ENCODE measurements around the gene CLRN3.

The CLRN3 gene

DNA sequence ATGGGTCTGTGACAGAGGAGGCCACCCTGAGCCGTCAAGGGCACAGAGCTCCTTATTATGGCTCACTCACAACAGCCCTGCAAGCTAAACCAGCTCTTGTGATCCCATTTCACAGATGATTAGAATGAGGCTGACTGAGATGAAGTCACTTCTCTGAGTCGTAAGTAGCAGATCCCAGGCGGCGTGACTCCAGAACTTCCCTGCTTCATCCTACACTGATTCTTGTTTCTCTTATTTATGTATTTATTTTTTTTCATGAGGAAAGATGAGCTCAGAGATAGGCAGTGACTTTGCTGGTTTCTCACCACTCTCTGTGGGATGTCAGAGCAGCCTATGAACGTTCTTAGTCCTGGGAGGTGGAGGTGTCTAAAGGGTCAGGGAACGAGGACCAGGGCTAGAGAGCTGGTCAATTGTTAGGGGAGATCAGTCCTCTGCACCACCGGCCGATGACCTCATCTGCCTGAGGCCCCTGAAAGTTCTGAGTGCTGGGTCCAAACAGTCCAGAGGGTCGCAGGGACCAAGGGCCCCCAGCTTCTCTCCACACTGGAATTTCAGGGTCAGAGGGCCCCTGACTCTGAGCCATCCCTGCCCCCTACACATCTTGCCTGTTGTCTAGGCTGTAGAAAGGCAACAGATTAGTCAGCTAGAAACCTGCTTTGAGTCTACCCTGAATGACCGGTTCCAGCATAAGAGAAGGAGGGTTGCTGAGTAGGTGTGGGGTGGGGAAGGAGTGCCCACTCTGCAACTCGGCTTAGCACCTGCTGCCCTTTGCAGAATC lies 17.9 kb downstream of the CLRN3 start:
- DNase-seq (ENCODE audit: low spot score), result no peak

DNA sequence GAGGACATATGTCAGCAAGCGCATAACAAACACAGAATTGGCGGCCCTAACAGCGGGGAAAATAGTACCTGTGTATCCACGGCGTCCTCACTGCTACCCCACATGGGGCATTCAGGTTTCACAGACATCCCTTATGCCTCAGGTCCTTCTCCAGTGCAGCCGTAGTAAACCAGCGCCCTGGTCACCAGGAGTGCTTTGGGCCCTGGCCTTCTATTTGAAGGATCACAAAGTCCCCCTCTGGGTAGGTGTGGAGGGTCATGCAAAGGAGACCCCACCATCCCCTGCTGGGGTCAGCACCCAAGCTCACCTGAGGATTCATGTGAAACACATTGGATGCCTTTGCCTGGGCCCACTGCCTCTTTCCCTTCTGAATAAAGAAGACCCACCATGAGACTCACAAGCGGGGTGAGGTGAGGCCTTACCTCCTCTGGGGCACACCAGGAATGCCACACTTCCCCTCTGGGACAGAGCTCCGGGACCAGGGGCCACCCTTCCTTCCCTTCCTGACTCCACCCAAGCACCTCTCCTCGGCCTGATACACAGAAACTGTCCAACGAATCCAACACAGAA lies 18.8 kb downstream of the CLRN3 start:
- DNase-seq (ENCODE audit: low spot score), result no peak

DNA sequence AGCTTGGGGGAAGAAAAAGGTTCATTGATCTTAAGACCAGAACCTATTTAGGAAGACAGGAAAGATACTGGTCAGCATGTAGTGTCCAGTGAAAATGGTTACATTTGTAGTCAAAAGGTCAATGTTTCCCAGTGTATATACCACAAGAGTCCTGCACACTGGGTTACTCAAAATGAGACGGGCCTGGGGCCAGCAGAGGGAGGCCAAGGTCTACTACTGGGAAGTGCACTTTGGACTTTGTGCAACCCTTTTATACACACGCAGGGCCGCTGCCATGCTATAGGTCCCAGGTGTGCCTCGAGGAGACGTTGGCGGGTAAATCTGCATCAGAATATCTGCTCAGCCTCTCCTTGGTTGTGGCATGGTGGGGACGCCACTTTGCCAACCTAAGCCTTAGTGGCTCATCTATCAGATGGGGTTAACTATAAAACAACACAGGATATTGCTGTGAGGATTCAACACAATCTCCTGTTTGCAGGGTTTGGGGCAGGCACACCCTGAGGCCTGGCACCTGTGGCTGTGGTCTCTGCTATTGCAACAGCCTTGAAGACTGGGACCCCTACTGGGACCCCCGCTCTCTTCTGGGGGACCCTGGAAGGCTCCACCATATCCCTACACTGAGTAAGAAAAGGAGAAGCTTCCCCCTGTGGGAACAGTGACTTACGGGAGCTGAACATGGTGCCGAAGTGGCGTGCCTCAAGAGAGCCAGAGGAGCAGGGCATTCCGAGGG lies 19.7 kb downstream of the CLRN3 start:
- DNase-seq (ENCODE audit: low spot score), result no peak

DNA sequence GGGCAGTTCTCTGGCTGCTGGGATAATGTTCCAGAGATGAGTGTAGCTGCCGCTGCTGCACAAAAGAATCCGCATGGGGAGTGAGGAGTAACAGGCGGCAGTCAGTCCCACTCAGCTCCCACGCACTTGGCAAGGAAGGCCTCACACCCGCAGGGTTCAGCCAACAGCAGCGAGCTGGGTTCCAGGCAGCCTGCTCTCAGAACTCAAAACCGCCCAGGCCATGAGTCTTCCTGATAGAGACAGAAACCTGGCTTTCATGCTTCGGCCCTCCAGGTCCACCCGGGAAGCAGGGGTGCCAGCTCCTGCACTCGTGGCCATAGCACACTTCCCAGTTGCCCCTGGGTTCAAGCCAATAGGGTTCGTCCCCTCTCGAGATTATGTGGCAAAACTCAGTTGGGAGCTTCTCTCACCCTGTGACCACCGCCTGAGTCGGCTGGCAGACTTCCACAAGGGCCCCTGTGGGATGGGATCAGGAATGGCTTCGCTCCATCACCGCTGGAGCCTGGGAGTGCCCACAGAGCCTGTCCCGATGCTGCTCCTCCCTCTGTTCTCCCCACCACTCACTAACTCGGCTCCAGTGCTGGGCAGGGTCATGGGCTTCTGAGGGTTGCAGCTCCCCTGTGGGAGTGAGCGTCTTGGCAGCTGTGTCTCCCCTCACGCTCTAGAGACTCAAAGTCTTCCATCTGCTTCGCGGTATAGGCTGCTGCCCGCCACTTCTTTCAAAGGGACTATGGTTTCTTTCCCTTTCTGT lies 20.6 kb downstream of the CLRN3 start:
- DNase-seq (ENCODE audit: low spot score), result no peak

DNA sequence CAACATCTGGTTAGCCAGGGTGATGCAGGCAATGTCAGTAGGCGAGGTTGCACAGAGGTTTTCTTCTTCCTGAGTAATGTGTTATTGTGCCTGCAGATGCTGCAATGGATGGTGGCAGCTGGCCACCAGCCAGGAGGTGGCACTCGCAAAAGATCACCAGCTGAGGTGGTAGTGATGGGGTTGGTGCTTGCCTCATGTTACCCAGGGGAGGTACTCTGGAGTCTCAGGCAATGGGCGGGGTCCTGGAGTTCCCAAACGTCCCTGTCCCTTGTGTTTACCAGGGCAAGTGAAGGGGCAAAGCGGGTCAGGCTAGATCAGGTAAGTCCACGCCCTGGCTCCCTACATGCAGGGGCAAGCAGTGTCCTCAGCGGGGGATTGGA lies 21.1 kb downstream of the CLRN3 start:
- DNase-seq (ENCODE audit: low spot score), result no peak

DNA sequence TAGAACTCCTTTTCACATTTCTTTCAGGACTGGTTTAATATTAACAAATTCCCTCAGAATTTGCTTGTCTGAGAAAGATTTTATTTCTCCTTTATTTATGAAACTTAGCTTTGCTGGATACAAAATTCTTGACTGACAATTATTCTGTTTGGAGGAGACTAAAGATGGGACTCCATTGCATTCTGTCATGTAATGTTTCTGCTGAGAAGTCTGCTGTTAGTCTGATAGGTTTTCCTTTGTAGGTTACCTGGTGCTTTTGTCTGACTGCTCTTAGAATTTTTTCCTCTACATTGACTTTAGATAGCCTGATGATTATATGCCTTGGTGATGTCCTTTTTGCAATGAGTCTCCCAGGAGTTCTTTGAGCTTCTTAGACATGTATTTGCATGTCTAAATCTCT lies 23.4 kb downstream of the CLRN3 start:
- DNase-seq (ENCODE audit: low spot score), result no peak

DNA sequence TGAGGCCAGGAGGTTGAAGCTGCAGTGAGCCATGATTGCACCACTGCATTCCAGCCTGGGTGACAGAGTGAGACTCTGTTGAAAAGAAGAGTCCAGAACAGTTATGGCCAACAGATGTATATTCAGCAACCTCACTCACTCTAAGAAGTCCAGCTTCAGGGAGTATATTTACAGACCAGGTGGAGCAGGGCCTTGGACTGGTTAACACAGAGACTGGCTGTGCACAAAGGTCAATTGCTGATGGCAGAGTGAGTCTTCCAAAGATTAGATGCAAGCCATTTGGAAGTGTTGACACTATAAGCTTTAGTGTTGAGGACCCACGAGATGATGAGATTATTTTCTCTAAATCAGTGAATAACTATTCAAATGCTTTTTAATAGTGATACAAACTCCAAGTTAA lies 24.9 kb downstream of the CLRN3 start:
- DNase-seq (ENCODE audit: low spot score), result no peak

DNA sequence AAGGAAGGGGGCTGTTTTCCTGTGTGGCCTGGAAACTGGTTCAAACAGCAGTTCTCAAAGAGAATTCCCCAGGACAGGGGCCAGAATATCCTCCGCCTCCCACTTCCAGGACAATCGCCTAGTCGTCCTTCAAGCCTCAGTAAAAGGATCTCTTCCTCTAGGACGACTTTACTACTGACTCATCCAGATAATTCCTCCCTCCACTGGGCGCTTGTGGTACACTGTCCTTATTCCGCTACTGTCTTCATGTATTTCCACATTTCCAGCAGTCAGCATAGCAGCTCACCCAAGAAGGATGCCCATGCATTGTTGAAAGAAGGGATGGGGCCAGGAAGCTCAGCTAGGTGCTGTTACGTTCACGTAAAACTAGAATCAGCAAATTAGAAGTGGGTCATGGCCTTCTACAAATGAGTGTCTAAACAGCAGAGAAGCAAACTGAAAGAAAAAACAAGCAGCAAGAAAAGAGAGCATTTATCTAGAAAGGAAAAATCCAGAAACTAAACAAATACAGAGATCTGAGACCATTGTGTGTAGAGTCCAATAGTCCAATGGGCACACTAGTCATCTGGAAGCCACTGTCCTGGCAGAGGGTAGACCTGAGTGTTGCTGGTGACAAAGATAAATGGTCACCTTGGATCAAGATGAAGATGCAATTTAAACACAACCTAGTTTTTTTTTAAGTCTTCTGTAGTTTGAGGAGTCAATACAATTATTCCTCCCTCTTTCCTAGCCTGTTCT lies 26.3 kb downstream of the CLRN3 start:
- DNase-seq (ENCODE audit: low spot score), result no peak

DNA sequence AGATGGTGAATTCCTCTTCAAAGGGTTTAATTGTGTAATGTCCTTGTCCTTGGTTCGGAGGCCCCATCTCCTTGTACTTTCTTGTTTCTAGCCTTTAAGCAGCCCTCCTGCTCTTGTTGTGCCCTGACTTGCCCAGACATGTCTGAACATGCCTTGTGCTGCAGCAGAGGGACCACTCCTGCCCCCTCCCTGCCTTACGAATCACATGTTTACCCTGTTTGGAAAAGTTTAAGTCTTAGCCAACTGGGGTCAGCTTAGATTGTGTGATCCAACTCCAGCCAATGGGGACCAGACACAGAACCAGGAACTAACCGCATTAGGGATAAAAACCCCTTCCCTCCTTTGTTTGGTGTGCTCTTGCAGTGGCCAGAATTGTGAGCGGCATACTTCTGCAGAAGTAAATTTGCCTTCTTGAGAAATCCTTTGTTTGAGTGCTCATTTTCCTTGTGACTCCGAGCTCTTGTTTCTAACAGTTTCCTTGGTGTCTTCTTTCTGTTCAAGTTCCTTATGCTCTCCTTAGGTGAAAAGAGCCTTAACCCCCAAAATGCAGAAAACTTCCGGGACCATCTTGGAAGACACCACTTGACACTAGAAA lies 29.4 kb downstream of the CLRN3 start:
- DNase-seq (ENCODE audit: low spot score), result no peak

DNA sequence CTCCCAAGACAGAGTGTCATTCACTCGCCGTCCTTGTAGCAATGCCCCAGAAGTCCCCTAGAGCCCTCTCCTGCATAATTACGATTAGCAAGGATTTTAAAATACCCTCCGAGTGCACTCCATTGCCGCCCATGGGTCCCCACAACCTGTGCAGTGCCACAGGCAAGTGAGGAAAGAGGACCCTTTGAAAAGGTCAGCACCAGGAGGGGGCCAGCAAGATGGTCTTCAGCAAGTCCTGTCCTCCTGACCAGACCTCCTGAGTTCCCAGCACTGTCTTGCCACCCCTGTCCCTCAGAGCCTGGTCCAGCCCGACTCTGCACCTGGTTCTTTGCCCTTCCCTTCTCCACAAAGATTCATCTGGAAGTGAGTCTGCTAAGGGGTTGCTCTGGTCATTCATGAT lies 32.1 kb downstream of the CLRN3 start:
- no peak for DNase-seq (ENCODE audit: low spot score)

DNA sequence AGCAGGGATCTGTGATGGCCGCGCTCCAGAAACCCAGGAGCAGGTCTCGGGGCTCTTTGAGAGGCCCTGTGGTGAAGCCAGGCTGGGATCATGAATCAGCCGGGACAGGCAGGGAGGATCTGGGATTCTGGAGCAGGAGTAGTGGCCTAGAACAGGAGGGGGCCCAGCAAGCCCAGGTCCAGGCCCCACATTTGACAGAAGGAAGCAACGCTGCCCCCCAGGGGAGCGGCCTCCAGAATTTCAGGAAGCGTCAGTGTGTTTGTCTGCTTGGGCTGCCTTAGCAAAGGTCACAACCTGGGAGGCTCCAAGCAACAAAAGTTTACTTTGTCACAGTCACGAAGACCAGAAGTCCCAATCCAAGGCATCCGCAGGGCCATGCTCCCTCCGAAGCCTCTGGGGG lies 36.8 kb downstream of the CLRN3 start:
- no peak for DNase-seq (ENCODE audit: low spot score)

DNA sequence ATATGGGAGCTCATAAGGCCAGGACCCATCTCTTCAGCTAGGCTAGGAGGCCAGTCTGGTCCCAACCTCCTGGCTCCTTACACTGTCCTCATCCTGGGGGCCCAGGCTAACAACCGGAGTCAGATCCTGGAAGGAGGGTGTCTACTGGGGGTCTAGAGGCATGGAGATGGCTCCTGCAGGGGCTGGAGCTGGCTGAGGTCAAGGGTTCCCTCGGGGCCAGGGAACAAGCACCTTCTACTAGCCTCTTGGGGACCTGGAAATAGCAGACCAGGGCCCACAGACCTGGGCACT lies 37.2 kb downstream of the CLRN3 start:
- DNase-seq (ENCODE audit: low spot score), result no peak

DNA sequence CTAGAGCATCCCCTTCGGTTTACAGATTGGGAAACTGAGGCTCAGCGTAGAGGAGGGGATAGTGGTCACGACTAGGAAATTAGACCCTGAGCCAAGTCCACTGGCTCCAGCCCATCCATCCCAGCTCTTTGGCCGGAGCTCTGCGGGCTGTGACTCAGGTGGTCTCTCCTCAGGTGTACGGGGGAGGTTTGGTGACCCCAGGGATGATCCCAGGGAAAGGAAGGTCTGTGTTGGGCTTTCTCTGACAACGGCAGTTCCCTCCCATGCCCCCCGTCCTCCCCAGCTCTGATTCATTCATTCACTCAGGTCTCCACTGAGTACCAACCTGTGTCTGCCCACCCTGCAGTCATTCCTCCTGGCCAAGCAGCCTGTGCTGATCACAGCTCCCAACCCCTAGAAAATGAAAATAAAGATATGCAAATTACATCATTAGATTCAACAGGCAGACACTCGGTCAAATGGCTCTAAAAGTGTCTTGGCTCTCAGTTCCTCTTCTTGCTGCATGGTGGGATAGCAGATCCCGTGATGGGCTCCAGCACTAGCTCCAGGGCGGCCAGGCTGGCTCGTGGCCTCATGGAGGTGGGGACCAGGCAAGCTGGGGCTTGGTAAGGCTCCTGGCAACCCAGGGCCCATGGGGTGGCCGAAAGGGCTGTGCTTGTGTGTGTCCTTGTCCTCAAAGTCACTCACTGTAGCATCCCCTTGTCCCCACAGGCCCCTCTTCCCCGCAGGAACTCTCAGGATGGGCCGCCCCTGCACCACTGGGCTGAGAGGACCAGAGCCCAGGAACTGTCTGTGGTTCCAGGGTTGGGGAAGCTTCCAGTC lies 37.8 kb downstream of the CLRN3 start:
- no peak for DNase-seq (ENCODE audit: low spot score)

DNA sequence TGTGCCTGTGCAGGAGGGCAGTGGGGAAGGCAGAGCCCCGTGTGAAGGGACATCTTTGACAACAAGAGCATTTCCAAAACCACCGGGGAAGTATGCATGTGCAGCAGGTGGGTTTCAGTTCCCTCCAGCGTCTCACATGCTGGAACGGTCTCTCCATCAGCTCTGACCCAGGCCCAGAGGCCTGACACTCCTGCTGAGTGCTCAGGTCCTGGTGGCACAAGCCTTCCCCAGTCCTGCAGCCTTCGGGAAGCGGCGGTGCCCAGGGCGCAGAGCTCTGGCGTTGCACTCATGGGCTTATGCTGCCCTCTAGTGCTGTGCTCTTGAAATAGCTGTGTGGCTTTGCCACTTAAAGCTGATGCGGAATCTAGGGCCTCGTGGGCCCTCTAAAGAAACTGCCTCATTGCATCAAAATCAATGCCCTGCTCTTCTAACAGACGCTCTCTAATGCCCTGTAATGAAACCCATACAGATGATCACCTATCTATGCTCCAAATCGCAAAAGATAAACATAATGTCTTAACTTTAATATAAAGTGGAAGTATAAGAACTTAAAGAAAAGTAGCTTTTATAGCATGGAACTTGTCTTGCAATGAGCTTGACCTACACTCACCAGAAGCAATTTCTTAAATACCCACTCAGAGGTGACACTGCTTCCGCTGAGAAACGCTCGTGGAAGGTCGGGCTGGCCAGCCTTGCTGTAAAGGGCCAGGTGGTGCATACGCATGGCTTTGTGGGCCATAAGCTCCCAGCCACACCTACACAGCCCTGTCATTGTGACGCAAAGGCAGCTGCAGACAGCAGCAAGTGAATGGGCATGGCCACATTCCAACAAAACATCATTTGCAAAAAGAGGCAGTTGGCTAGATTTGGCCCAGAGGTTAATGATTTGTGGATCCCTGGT lies 38.6 kb downstream of the CLRN3 start:
- peak; percentile 32 for DNase-seq (ENCODE audit: low spot score)

DNA sequence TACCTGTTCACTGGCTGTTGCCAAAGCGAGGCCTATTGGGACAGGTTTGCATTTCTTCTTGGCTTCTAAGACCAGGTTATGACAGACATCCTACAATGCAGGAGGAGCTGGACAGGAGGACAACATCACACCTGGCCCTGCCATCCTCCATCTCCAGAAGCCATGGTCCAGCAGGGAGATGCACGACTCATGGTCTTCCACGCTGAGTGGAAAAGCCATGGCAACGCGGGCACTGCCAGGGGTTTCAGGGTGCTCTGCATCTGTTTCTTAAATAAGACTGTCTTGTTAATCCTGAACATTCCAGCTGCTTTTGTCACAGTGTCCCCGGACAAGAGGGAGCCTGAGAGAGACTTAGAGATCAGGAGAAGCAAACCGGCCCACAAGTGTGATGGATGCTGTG lies 40.3 kb downstream of the CLRN3 start:
- no peak for DNase-seq (ENCODE audit: low spot score)

DNA sequence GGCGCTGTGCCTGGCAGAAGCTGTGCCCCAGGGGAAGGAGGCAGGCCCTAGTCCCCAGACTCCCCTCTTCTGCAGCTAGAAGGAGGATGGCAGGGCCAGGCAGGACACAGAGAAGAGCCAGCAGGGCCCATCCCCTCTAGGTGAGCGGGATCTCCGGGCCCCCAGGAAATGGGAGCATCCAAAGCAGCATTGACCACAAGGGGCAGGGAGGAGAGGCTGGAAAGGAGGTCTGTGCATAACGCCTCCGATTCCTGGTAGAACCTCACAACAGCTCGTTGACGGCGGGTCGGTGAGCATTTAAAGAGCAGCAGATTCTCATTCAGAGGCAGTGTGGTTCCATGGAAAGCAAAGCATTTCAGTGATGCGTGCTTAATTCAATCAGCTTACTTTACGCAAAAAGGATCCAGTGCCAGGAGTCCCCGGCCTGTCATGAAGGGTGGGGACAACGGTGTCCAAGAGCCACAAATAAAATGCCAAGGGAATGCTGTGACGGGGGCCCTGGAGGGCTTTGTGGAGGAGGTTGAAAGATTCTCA lies 41.0 kb downstream of the CLRN3 start:
- no peak for DNase-seq (ENCODE audit: low spot score)

DNA sequence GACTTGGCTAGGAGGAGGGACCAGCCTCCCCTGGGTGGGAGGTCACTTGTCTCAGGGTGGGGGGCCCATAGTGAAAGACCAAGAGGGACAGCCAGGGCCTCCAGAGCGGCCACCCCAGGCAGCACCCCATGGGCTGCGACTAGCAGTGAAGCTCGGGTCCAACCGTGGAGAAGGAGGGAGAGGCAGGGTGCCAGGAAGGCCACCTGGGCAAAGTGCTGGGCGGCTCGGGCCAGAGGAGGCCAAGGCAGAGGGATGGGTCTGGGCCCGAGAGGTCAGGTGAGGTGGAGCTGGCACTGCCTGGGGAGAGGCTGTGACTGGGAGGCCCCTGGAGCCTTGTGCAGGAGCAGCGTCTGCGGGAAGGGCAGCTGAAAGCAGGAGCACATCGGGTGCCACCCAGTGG lies 41.8 kb downstream of the CLRN3 start:
- no peak for DNase-seq (ENCODE audit: low spot score)

DNA sequence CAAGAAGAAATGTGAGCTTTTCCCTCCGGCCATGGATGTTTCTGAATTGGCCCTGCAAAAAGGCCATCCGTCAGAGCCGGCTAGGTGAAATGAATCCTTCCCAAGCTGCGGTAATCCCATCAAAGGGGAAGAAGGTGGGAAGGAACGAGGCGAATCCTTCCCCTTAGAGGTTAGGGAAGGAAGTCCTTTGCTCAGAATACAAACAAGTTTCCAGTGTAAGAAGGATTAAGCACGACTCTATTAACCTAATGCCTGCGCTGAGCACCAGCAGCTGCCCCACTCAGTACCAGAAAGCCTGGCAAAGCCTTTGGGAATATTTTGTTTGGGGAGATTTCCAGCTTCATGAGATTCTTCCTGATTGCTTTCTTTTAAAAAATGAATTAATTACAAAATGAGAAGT lies 42.8 kb downstream of the CLRN3 start:
- DNase-seq (ENCODE audit: low spot score), result no peak

DNA sequence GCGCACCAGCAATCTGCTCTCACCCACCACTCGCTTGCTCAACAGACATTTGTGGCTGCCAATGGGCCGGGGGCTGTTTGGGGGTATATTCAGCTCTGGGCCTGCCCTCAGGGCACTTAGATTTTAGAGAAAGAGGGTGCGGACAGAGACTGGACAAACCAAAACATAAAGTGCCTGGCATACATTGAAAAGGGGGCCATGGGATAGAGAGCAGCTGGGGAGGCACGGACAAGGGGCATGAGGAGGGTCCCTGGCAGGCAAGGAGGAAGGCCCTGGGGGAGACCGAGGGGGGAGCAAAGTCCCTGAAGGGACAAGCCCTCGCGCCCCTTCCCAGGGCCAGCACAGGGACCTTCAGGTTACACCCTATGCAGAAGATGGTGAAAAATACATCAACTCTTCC lies 43.5 kb downstream of the CLRN3 start:
- no peak for DNase-seq (ENCODE audit: low spot score)

DNA sequence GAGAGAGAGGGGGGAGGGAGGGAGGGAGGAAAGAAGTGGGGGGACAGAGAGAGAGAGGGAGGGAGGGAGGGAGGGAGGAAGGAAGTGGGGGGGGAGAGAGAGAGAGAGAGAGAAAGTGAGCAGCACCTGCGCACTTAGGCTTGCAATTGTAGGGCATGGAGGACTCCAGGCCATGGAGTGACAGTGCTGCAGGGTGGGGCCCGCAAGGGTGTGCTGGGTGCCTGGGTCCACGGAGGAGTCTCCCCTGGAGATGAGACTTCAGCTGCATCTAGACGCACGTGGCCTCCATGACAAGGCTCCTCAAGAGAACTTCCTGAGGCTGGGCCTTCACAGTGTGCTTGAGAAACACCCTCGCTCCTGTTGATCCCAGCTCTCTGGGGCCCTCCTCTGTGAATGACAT lies 44.5 kb downstream of the CLRN3 start:
- no peak for DNase-seq (ENCODE audit: low spot score)
